Activated CD4-positive, alpha-beta memory T cell treated with anti-CD3 and anti-CD28 coated beads, Interleukin-2, amount 10 ng/mL, durations not matched to agents 7 days and 5 days (primary cell): ENCODE results near the gene ANKRD52. TPM values are rescaled to one million over a fixed set of nuclear protein-coding genes. Genes with fewer than 3 reads are reported as not detected.
"Not testable (repeated sequence)": the region's sequence is repeated elsewhere in the genome, so short reads cannot be mapped to it uniquely, and the experiment has no call there.

Experiments
- CTCF ChIA-PET: fragments of 350-600 bp; sonication (Branson Sonifier 250); formaldehyde crosslinking; loops from one replicate; lab custom pipeline; 2021; ENCODE audit warnings: antibody characterized with exemption, inconsistent platforms; lab: Charles Lee
- POLR2A ChIA-PET: fragments of 350-600 bp; sonication (Branson Sonifier 250); formaldehyde crosslinking; loops from one replicate; lab custom pipeline; 2021; ENCODE audit warnings: antibody characterized with exemption; lab: Charles Lee
- DNase-seq: peaks from one replicate; pipeline ENCODE4 v3.0.0-alpha.2; 2020
- H3K27ac Mint-ChIP-seq: one replicate; pipeline ENCODE4 v1.8.0; 2021; ENCODE audit warnings: mild to moderate bottlenecking, mixed read lengths
- H3K27me3 Mint-ChIP-seq: one replicate; pipeline ENCODE4 v1.8.0; 2021; ENCODE audit warnings: mixed read lengths
- H3K36me3 Mint-ChIP-seq: one replicate; pipeline ENCODE4 v1.8.0; 2021; ENCODE audit warnings: low read depth, mixed read lengths
- H3K4me1 Mint-ChIP-seq: one replicate; pipeline ENCODE4 v1.8.0; 2021; ENCODE audit warnings: mixed read lengths
- H3K4me3 Mint-ChIP-seq: one replicate; pipeline ENCODE4 v1.8.0; 2021; ENCODE audit warnings: mild to moderate bottlenecking, mixed read lengths
- H3K9me3 Mint-ChIP-seq: one replicate; pipeline ENCODE4 v1.8.0; 2021; ENCODE audit warnings: mixed read lengths
- total RNA-seq, 2 experiments: library from RNA; stranded (reverse); gene quantifications; one replicate each; pipeline ENCODE4 v1.2.3, GENCODE V29; 2021

Gene ANKRD52
- total RNA-seq, 2 experiments from 2014 or later, result 46.4 to 50.1 TPM

- DNase-seq, result peak; percentile 90
- Mint-ChIP-seq H3K27me3 (no peaks in the 10 kb centered on the region), H3K4me1 (peaks cover 21% of the 10 kb centered on the region), H3K4me3 (peak within 1 kb of the TSS; percentile 87), H3K27ac (peak within 1 kb of the TSS; percentile 80), H3K36me3 (peaks cover 14% of the 10 kb centered on the region), H3K9me3 (no peaks in the 10 kb centered on the region)
- ChIA-PET POLR2A (interaction anchor here (1.0 to 2.2 kb wide), 14 partner anchors 9 to 197 kb away, joined by 3 to 20 read pairs (median 4); partner anchors contain the start of genes ANKRD52, CNPY2, CS and IL23A), CTCF (interaction anchor here (0.6 to 3.3 kb wide), 17 partner anchors 9 to 197 kb away, joined by 3 to 19 read pairs (median 3); partner anchors contain the start of genes ANKRD52, CS, RNF41 and SMARCC2)
These were observed 8.7 kb upstream of the ANKRD52 start, which contains the start of gene COQ10A for GRCh38 chr12:56266693-56267442. TSS of gene COQ10A (plus strand) at chr12:56266942. CDS start at chr12:56267119, 177 bp downstream.

- H3K27ac Mint-ChIP-seq, result peak overlapping the region; percentile 80
- H3K4me1 Mint-ChIP-seq, result peaks cover 21% of the 10 kb centered on the region
- not testable (repeated sequence) for H3K27me3 Mint-ChIP-seq, H3K36me3 Mint-ChIP-seq, H3K9me3 Mint-ChIP-seq, DNase-seq
- H3K4me3 Mint-ChIP-seq, result peak overlapping the region; percentile 87
- ChIA-PET CTCF (interaction anchor here (0.6 to 3.3 kb wide), 14 partner anchors 8 to 198 kb away, joined by 3 to 19 read pairs (median 4); partner anchors contain the start of genes ANKRD52, CS, RNF41 and SMARCC2), POLR2A (interaction anchor here (1.1 to 2.2 kb wide), 8 partner anchors 8 to 157 kb away, joined by 3 to 20 read pairs (median 7); partner anchors contain the start of genes ANKRD52, CS, RNF41 and STAT2)
These were observed 8.0 kb upstream of the ANKRD52 start for GRCh38 chr12:56266068-56266692.

GRCh38 chr12:56262955-56263354, 4.8 kb upstream of the ANKRD52 start:
- CTCF ChIA-PET, result interaction anchor here (0.7 to 1.5 kb wide), 4 partner anchors 9 to 201 kb away, joined by 3 to 6 read pairs (median 4); no protein-coding TSS in a partner anchor
- not testable (repeated sequence) for DNase-seq, H3K9me3 Mint-ChIP-seq, H3K27ac Mint-ChIP-seq, H3K36me3 Mint-ChIP-seq, H3K27me3 Mint-ChIP-seq, H3K4me3 Mint-ChIP-seq
- POLR2A ChIA-PET, result interaction anchor here (0.7 kb wide), 2 partner anchors 20 to 72 kb away, joined by 3 to 4 read pairs; no protein-coding TSS in a partner anchor
- H3K4me1 Mint-ChIP-seq, result peaks cover 25% of the 10 kb centered on the region

GRCh38 chr12:56261503-56262232, 3.5 kb upstream of the ANKRD52 start:
- no peak for DNase-seq
- ChIA-PET CTCF (interaction anchor here (0.5 to 0.8 kb wide), 2 partner anchors 10 to 143 kb away, joined by 3 to 4 read pairs; partner anchors contain the start of gene ZC3H10), POLR2A (no interaction called here)
- Mint-ChIP-seq H3K27me3 (no peaks in the 10 kb centered on the region), H3K4me1 (peaks cover 23% of the 10 kb centered on the region), H3K9me3 (no peaks in the 10 kb centered on the region), H3K36me3 (peaks cover 4% of the 10 kb centered on the region), H3K4me3 (no peak overlapping the region), H3K27ac (no peak overlapping the region)

- no peak overlapping the region for H3K27ac Mint-ChIP-seq
- H3K4me1 Mint-ChIP-seq, result peaks cover 24% of the 10 kb centered on the region
- no peak for DNase-seq
- POLR2A ChIA-PET, result no interaction called here
- no peaks in the 10 kb centered on the region for H3K27me3 Mint-ChIP-seq
- H3K4me3 Mint-ChIP-seq, result no peak overlapping the region
- CTCF ChIA-PET, result interaction anchor here (0.5 to 0.8 kb wide), 2 partner anchors 10 to 142 kb away, joined by 3 to 4 read pairs; partner anchors contain the start of gene ZC3H10
- H3K36me3 Mint-ChIP-seq, result peaks cover 8% of the 10 kb centered on the region
- no peaks in the 10 kb centered on the region for H3K9me3 Mint-ChIP-seq
These were observed 2.7 kb upstream of the ANKRD52 start for GRCh38 chr12:56260921-56261320.

- POLR2A ChIA-PET, result no interaction called here
- H3K27ac Mint-ChIP-seq, result no peak overlapping the region
- CTCF ChIA-PET, result no interaction called here
These were observed 2.2 kb upstream of the ANKRD52 start for GRCh38 chr12:56260380-56260779.

GRCh38 chr12:56258820-56259183, 618 bp upstream of the ANKRD52 start:
- H3K27ac Mint-ChIP-seq, result peak overlapping the region; percentile 76
- no peaks in the 10 kb centered on the region for H3K27me3 Mint-ChIP-seq
- no peak for DNase-seq
- peaks cover 22% of the 10 kb centered on the region for H3K4me1 Mint-ChIP-seq
- POLR2A ChIA-PET, result interaction anchor here (1.2 to 2.5 kb wide), 11 partner anchors 8 to 285 kb away, joined by 3 to 20 read pairs (median 8); partner anchors contain the start of genes CNPY2, COQ10A, ESYT1 and RAB5B
- peaks cover 21% of the 10 kb centered on the region for H3K36me3 Mint-ChIP-seq
- CTCF ChIA-PET, result interaction anchor here (0.9 to 4.0 kb wide), 16 partner anchors 8 to 205 kb away, joined by 3 to 24 read pairs (median 6); partner anchors contain the start of genes CNPY2, COQ10A, CS and ESYT1
- H3K9me3 Mint-ChIP-seq, result no peaks in the 10 kb centered on the region
- H3K4me3 Mint-ChIP-seq, result peak overlapping the region; percentile 91

More at GRCh38 chr12:56260380-56260779, 2.2 kb upstream of the ANKRD52 start:
- DNase-seq, result no peak
- Mint-ChIP-seq H3K4me1 (peaks cover 20% of the 10 kb centered on the region), H3K27me3 (no peaks in the 10 kb centered on the region), H3K4me3 (no peak overlapping the region), H3K36me3 (peaks cover 9% of the 10 kb centered on the region), H3K9me3 (no peaks in the 10 kb centered on the region)

GRCh38 chr12:56257491-56258067, 605 bp downstream of the ANKRD52 start:
- ChIA-PET POLR2A (interaction anchor here (0.6 to 2.5 kb wide), 16 partner anchors 9 to 440 kb away, joined by 3 to 20 read pairs (median 5); partner anchors contain the start of genes CNPY2, COQ10A, ESYT1 and ORMDL2), CTCF (interaction anchor here (0.8 to 4.0 kb wide), 15 partner anchors 9 to 206 kb away, joined by 3 to 24 read pairs (median 6); partner anchors contain the start of genes COQ10A, CS, ESYT1 and RNF41)
- Mint-ChIP-seq H3K9me3 (no peaks in the 10 kb centered on the region), H3K36me3 (peaks cover 32% of the 10 kb centered on the region), H3K4me1 (peaks cover 22% of the 10 kb centered on the region), H3K27ac (peak overlapping the region; percentile 62), H3K4me3 (peak overlapping the region; percentile 82), H3K27me3 (no peaks in the 10 kb centered on the region)
- no peak for DNase-seq

GRCh38 chr12:56257071-56257470, 1.1 kb downstream of the ANKRD52 start:
- Mint-ChIP-seq H3K4me1 (peaks cover 22% of the 10 kb centered on the region), H3K27ac (no peak overlapping the region)
- POLR2A ChIA-PET, result interaction anchor here (0.6 to 2.5 kb wide), 8 partner anchors 9 to 439 kb away, joined by 3 to 20 read pairs (median 6); partner anchors contain the start of genes COQ10A, ORMDL2, RNF41 and SARNP

GRCh38 chr12:56256326-56256960, 1.7 kb downstream of the ANKRD52 start:
- Mint-ChIP-seq H3K36me3 (peaks cover 43% of the 10 kb centered on the region), H3K9me3 (no peaks in the 10 kb centered on the region), H3K27ac (no peak overlapping the region), H3K4me1 (peaks cover 22% of the 10 kb centered on the region), H3K4me3 (peak overlapping the region; percentile 82), H3K27me3 (no peaks in the 10 kb centered on the region)
- CTCF ChIA-PET, result interaction anchor here (0.8 to 4.0 kb wide), 6 partner anchors 8 to 138 kb away, joined by 3 to 24 read pairs (median 6); partner anchors contain the start of genes COQ10A, SMARCC2 and ZC3H10
- POLR2A ChIA-PET, result interaction anchor here (0.8 to 2.5 kb wide), 5 partner anchors 11 to 428 kb away, joined by 3 to 8 read pairs (median 3); partner anchors contain the start of genes RNF41 and TIMELESS
- no peak for DNase-seq

More at GRCh38 chr12:56257071-56257470, 1.1 kb downstream of the ANKRD52 start:
- Mint-ChIP-seq H3K9me3 (no peaks in the 10 kb centered on the region), H3K4me3 (peak overlapping the region; percentile 82), H3K36me3 (peaks cover 37% of the 10 kb centered on the region), H3K27me3 (no peaks in the 10 kb centered on the region)
- no peak for DNase-seq
- CTCF ChIA-PET, result interaction anchor here (0.8 to 4.0 kb wide), 8 partner anchors 9 to 139 kb away, joined by 3 to 24 read pairs (median 6); partner anchors contain the start of genes COQ10A, RNF41, SMARCC2 and ZC3H10

- no peak overlapping the region for H3K27ac Mint-ChIP-seq
- POLR2A ChIA-PET, result interaction anchor here (0.8 to 1.5 kb wide), 3 partner anchors 12 to 429 kb away, joined by 3 read pairs; no protein-coding TSS in a partner anchor
These were observed 2.5 kb downstream of the ANKRD52 start for GRCh38 chr12:56255671-56256070.

More at GRCh38 chr12:56255671-56256070, 2.5 kb downstream of the ANKRD52 start:
- peaks cover 22% of the 10 kb centered on the region for H3K4me1 Mint-ChIP-seq
- H3K9me3 Mint-ChIP-seq, result no peaks in the 10 kb centered on the region
- H3K4me3 Mint-ChIP-seq, result no peak overlapping the region
- no peak for DNase-seq
- CTCF ChIA-PET, result interaction anchor here (2.0 to 4.0 kb wide), 2 partner anchors 50 to 66 kb away, joined by 7 to 24 read pairs; partner anchors contain the start of gene SMARCC2
- H3K36me3 Mint-ChIP-seq, result peaks cover 44% of the 10 kb centered on the region
- H3K27me3 Mint-ChIP-seq, result no peaks in the 10 kb centered on the region
